HG03025 (cell line): ENCODE data around the gene NSUN2.

ENCODE experiments used
- ATAC-seq: cut with Tn5 transposase; IDR thresholded peaks from one replicate; pipeline ENCODE4 v1.9.1; 2021; ENCODE audit warnings: mild to moderate bottlenecking, moderate library complexity; ENCODE audit not compliant: unreplicated experiment, low FRiP score

Gene NSUN2

DNA sequence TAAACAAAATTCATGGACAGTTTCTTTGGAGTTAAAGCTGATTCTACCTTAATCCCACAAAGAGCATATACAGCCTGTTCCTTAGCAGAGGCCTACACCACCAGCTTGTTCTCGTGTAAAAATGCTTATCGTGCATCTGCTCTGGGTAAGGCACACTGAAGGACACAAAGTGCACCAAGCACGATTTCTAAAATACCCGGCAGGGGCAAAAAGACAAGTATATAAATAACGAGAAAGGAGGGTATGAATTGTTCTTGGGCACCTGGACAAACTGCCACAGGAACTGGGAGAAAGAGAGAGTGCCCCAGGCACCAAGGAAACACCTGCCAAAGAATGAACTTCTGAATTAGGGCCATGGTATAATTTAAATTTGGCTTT is 25.3 kb downstream of the NSUN2 start:
- no peak for ATAC-seq

GRCh38 chr5:6606884-6607558 is 25.8 kb downstream of the NSUN2 start:
- no peak for ATAC-seq

DNA sequence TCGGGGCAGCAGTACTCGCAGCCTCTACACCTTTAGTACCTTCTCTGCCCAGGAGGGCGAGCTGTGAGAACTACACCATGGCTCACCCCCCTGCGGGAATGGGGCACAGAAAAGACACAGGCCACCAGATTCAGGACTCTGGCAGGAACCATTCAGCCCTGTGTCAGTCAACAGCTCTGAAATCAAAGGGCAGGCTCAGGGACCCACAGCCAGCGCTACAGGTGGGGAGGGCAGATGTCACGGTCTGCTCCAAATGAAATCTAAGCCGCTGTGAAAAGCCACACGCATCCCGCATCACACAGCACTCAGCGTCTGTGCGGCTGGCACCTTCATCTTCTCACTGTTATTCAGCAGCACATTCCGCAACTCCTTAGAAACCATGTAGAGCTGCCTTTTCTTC is 27.9 kb downstream of the NSUN2 start:
- ATAC-seq = no peak

DNA sequence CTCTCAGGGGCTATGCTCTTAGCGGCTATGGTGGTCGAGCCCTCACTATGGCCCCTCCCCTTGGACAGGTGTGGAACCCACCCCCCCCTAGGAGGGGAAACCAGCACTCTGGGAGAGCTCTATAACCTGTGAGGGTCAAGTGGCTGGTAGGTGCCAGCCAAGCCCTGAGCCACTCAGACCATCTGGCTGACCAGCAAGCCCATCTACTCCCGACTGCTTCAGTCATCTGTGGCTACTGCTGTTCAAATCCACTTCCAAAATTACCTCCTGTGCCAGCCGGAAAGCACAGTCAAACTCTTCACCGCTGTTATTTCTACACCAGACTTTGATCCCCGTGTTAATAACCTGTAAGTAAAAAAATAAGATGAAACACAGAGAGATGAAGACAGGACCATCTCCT is 28.5 kb downstream of the NSUN2 start:
- ATAC-seq = no peak

- no peak for ATAC-seq
Measured at GRCh38 chr5:6603643-6604042, 29.2 kb downstream of the NSUN2 start.

DNA sequence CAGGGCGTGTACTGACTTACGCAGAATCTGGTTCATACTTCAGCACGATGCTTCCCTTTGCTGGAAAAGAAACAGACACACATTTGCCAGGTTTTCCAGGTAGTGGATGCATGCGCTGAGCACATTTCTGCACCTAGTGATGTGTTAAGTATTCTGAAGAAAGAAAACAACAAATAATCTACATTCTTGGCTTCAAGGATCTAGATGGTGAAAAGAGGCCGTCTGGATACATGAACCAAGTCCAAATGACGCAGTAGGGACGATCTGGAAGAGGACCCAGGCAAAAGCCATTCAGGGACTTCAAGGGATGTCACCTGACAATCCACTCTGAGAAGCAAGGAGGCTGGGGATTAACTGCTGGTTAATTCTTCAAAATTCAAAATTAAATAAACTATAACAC is 30.4 kb downstream of the NSUN2 start:
- no peak for ATAC-seq

GRCh38 chr5:6601816-6602215 is 31.0 kb downstream of the NSUN2 start:
- no peak for ATAC-seq

GRCh38 chr5:6601271-6601670 is 31.6 kb downstream of the NSUN2 start:
- ATAC-seq = no peak

DNA sequence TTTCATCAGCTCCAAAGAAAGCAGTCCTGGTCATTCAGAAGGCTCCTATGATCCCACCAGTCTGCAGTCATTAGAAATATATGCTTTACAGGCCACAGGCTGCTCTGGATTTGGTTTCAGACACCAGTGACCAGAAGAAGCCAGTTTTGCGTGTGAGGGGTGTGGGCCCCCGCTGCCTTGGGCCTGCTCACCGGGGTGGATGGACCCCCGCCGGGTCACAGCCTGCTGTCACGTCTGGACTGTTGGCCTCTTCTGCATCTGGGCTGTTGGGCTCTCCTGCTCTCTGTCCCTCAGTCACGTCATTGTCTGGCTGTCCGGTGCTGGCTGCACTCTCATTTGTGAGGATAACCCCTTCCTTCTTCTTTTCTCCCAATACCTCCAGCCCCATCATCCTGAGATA is 33.1 kb downstream of the NSUN2 start:
- ATAC-seq = no peak

DNA sequence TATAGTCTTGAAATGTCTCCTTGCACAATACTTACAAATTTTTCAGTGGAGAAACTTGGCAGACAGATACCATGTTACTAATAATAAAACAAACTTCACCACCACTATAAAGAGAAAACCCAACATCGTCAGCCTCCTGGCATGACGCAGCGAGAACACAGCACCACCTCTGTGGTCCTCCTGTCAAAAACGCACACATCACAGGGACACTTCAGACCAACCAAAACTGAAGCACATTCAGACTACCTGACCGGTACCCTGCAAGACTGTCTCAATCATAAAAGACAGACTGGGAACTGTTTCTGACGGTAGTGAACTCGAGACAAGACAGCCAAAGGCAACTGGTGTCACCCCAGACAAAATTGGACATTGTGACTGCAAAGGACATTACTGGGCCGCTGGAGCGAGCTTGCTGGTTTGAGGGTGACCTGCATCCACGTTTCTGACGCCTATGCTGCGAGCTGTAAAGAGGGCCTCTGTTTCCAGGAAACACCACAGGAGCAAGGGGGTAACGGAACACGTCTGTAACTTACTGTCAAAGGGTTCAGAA is 34.4 kb downstream of the NSUN2 start:
- no peak for ATAC-seq

GRCh38 chr5:6597557-6597956 is 35.3 kb downstream of the NSUN2 start:
- ATAC-seq = no peak

DNA sequence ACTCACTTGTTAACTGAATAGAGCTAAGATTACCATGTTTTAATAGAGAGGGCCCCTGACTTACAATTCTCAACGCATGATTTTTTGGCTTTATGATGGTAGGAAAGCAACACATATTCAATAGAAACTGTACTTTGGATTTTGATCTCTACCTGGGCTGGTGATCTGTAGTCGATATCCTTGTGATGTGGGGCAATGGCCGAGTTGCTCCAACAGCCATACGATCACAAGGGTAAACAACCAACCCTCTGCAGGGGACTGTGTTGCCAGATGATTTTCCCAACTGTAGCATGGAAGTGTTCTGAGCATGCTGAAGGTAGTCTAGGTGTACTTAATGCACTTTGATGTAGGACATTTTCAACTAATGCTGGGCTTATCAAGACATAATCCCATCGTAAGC is 36.5 kb downstream of the NSUN2 start:
- no peak for ATAC-seq

DNA sequence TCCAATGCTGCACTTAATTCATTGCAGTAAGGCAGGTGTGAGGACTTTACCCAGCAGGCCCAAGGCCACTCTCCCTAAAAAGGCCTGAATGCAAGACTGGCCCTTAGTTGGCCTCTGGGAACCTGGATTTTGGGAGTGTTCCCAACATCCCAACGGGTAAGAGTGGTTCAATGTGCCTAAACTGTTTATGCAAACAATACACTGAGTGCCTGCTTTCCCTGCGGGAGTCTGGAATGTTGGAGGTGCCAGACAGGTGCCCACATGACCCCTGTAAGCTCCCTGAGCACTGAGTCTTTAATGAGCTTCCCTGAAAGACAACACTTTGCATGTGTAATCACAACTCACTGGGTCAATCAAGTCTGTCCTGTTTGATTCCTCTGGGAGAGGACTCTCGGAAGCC is 37.4 kb downstream of the NSUN2 start:
- ATAC-seq = no peak

GRCh38 chr5:6594066-6594465 is 38.8 kb downstream of the NSUN2 start:
- no peak for ATAC-seq

DNA sequence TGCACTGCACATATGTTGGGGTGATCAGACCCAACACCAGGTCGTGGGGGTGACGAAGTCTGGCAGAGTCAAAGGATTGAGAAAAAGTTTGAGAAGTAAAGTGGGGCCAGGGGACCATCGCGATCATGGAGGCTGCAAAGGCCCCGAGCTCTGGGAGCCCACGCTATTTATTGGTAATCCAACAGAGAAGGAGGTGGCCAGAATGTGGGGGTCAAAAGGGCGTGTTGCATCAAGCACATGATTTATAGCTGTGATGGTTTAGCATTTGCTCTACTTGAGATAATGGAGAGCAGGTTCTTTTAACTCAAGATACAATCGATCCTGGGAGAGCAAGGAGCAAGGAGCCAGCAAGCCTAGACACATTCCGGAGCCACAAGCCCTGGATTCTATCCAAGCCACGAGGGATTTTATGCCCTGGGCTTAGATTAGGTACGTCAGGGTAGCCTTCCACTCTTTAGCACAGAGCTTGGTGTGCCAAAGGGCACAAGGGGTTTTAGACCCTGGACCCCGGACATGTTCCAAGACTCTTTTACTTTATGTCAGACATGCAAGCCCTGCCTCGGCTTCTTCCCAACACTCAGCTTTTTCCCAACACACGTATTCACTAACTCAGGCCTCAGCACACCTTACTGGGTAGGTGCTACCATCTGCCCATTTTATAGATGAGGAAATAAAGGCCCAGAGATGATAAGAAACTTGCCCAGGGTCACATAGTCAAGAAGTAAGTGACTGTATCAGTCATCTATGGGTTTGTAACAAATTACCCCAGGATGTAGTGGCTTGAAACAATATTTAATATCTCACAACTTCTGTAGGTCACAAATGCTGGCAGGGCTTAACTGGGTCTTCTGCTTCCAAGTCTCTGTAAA is 39.5 kb downstream of the NSUN2 start:
- no peak for ATAC-seq

GRCh38 chr5:6592601-6593000 is 40.2 kb downstream of the NSUN2 start:
- no peak for ATAC-seq

DNA sequence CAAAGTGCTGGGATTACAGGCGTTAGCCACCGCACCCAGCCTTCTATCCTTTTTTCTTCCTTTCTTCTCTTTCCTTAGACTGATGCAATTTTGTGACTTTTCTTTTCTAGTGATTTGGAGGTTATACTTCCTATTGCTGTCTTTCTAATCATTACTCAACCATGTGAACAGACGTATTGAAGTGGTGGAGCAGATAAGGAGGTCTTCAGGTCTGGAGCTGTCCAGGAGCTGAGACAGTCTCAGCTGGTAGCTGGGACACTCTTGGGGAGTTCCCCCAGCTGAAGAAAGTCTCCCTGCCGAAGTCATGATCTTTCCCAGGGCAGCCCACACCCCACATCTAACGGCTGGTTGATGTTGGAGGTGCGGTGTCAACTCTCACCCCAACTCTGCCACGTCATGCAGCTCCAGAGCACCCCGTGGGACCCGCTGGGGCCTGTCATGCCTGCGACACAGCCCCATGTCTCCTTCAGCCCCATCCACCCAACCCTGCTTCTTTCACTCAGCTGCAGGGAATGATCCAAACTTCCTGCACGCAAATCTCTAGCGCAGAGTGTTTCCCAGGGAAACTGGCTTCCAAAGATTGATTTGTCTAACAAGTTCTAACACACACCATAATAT is 41.1 kb downstream of the NSUN2 start:
- no peak for ATAC-seq

GRCh38 chr5:6590581-6590980 is 42.3 kb downstream of the NSUN2 start:
- no peak for ATAC-seq

DNA sequence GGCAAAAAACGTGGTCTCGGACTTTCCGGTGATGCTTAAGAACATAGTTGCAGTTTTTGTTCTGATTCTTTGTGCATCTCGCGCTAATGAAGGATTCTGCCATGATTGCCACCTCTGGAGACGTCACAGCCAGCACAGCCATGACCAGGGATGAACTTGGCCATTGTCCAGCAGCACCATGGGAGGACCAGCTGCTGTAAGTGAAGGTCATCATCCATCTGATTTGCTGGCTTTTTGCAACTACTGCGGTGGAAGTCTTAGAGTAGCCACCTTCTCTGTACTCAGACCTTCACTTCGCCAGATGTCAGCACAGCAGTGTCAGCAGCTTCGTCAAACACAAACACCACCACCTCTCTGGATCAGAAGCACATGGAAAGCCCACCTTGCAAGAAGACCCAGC is 45.7 kb downstream of the NSUN2 start:
- ATAC-seq = no peak

DNA sequence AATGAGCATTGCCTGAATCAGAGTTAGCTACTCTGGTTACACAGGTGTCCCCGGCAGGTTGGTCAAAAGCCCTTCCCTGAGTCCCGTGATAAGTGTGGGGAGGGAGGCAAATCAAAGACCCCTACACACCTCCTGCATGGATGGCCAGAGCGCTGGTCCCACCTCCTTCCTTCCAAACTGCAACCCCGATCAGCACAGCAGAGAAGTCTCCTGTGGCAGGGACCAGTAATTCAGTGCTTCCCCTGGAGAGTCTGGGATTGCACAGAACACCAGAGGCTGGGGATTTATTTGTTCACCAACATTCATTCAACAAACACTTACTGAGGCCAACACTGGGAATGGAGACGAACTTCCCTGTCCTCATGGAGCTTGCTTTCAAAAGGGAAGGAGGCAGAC is 46.2 kb downstream of the NSUN2 start:
- ATAC-seq = no peak

DNA sequence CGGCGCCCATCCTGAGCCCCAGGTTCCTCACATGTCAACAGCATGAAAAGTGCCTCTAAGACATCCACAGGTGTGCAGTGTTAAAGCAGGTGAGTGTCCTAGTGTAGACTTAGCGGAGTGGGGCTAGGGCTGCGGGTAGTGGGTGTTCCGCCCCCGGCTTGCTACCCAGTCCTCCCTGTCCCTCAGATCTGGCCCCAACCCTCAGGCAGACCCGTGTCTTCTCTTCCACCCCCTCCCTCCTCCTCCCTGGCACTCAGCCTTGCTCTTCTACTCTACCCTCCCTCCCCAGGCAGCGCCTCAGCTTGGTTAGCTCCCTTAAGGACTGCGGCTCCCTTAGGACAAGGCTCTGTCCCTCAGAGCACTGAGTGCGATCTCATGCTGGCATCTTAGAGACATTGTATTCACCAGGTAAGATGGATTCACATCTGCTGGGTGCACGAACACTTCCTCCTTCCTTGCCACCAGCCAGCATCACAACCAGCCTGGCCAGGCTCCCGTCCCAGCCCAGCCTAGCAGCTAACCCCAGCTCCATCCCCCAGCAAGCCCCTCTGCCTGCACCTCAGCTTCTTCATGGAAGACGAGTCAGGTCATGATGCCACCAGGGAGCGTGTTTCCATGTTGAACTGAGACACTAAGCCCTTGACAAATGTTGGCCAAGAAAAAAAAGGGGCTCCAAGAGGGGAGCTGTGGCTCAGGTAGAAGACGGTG is 46.8 kb downstream of the NSUN2 start:
- no peak for ATAC-seq
